SK-N-SH (cell line): ENCODE data around the gene TPSB2. TPM values are rescaled to one million over a fixed set of nuclear protein-coding genes. Genes with fewer than 3 reads are reported as not detected.

Experiments used
- CTCF ChIA-PET: fragments of 300-600, 350-600 bp; formaldehyde crosslinking; extraction: SDS; loops from one replicate; lab custom pipeline; 2021; lab: Yijun Ruan, JAX
- POLR2A ChIA-PET: fragments of 350-600 bp; sonication (Branson Sonifier 250); formaldehyde crosslinking; extraction: SDS; loops from one replicate; lab custom pipeline; 2020; ENCODE audit warnings: antibody characterized with exemption, inconsistent platforms; lab: Yijun Ruan, JAX
- DNase-seq: peaks from one replicate; pipeline ENCODE4 v3.0.0; 2012
- H2AFZ ChIP-seq: fragments of 200-600 bp; sonication (generic); 2 replicates; pipeline ENCODE4 v1.8.1; 2016; ENCODE audit warnings: antibody characterized with exemption, mild to moderate bottlenecking, low read depth
- H3F3A ChIP-seq: fragments of 200-600 bp; sonication (generic); replicated peaks from 2 replicates; pipeline ENCODE3; 2016; ENCODE audit warnings: antibody characterized with exemption, mild to moderate bottlenecking; ENCODE audit not compliant: insufficient read depth
- H3K27ac ChIP-seq, 2 experiments: fragments of 200-500 bp in 1 of 2; fragments of 200-600 bp in 1 of 2; sonication (Bioruptor generic) in 1 of 2; sonication (generic), shearing (Covaris generic) in 1 of 2; 2 replicates each; pipeline versions ENCODE4 v1.5.1 to v1.6.1; 2014 to 2016; ENCODE audit warnings: low read depth in 2 of 2, inconsistent platforms in 1 of 2, low read length in 1 of 2, mild to moderate bottlenecking in 1 of 2, mixed read lengths in 1 of 2
- H3K27me3 ChIP-seq: fragments of 200-600 bp; sonication (generic), shearing (Covaris generic); 2 replicates; pipeline ENCODE4 v1.6.1; 2016; ENCODE audit warnings: mixed run types; ENCODE audit not compliant: insufficient read depth
- H3K36me3 ChIP-seq, 2 experiments: fragments of 200-500 bp in 1 of 2; fragments of 200-600 bp in 1 of 2; sonication (Bioruptor generic) in 1 of 2; sonication (generic) in 1 of 2; replicated peaks in 1 of 2; 2 replicates each; pipeline versions ENCODE3 to v1.5.1; 2014 to 2016; ENCODE audit warnings: low read length in 1 of 2, mild to moderate bottlenecking in 1 of 2; ENCODE audit not compliant: insufficient read depth in 2 of 2, control insufficient read depth in 1 of 2
- H3K4me1 ChIP-seq, 2 experiments: fragments of 200-500 bp in 1 of 2; fragments of 200-600 bp in 1 of 2; sonication (Bioruptor generic) in 1 of 2; sonication (generic), shearing (Covaris generic) in 1 of 2; 2 replicates each; pipeline versions ENCODE4 v1.5.1 to v1.6.1; 2014 to 2016; ENCODE audit warnings: low read depth in 1 of 2, low read length in 1 of 2, mixed run types in 1 of 2; ENCODE audit not compliant: insufficient read depth in 2 of 2, control insufficient read depth in 1 of 2
- H3K4me2 ChIP-seq: fragments of 200-600 bp; sonication (generic), shearing (Covaris generic); 2 replicates; pipeline ENCODE4 v1.6.1; 2017; ENCODE audit warnings: mixed run types
- H3K4me3 ChIP-seq, 2 experiments: fragments of 200-500 bp in 1 of 2; fragments of 200-600 bp in 1 of 2; sonication (Bioruptor generic) in 1 of 2; sonication (generic), shearing (Covaris generic) in 1 of 2; 2 replicates each; pipeline versions ENCODE4 v1.5.1 to v1.8.1; 2014 to 2016; ENCODE audit warnings: low read depth in 2 of 2, inconsistent platforms in 1 of 2, low read length in 1 of 2, mild to moderate bottlenecking in 1 of 2, mixed read lengths in 1 of 2, moderate library complexity in 1 of 2
- H3K79me2 ChIP-seq: fragments of 200-600 bp; sonication (generic); 2 replicates; pipeline ENCODE4 v1.8.1; 2017; ENCODE audit warnings: mild to moderate bottlenecking; ENCODE audit not compliant: insufficient read depth
- H3K9ac ChIP-seq: fragments of 200-600 bp; sonication (generic); 2 replicates; pipeline ENCODE4 v1.6.1; 2017; ENCODE audit warnings: mixed run types
- H3K9me2 ChIP-seq: fragments of 200-600 bp; sonication (generic); 2 replicates; pipeline ENCODE4 v1.6.1; 2017; ENCODE audit warnings: mixed run types
- H3K9me3 ChIP-seq: fragments of 200-600 bp; sonication (generic); 2 replicates; pipeline ENCODE4 v1.6.1; 2017; ENCODE audit warnings: mixed run types, mild to moderate bottlenecking, moderate library complexity
- H4K20me1 ChIP-seq: fragments of 200-600 bp; sonication (generic); 2 replicates; pipeline ENCODE4 v1.6.1; 2017; ENCODE audit warnings: mild to moderate bottlenecking, mixed run types; ENCODE audit not compliant: insufficient read depth
- CHD2 ChIP-seq: fragments of 150-350 bp; IDR thresholded peaks from 2 replicates; pipeline ENCODE4 v1.6.1; 2018; ENCODE audit warnings: low read length; ENCODE audit not compliant: partially characterized antibody
- ELF1 ChIP-seq: IDR thresholded peaks from 2 replicates; pipeline ENCODE4 v1.4.0; 2012
- EZH2phosphoT487 ChIP-seq: fragments of 200-600 bp; sonication (generic); IDR thresholded peaks from 2 replicates; pipeline ENCODE4 v1.6.1; 2017; ENCODE audit warnings: low read depth, mixed run types, mild to moderate bottlenecking, antibody characterized with exemption, moderate library complexity, borderline replicate concordance
- FOSL2 ChIP-seq: IDR thresholded peaks from 2 replicates; pipeline ENCODE4 v1.4.0; 2012; ENCODE audit warnings: low read depth, mild to moderate bottlenecking, moderate library complexity, borderline replicate concordance
- GATA2 ChIP-seq: sonication (generic); formaldehyde crosslinking; IDR thresholded peaks from 2 replicates; pipeline ENCODE4 v1.5.0; 2020; ENCODE audit warnings: mild to moderate bottlenecking, missing genetic modification reagents
- MXI1 ChIP-seq: IDR thresholded peaks from 2 replicates; pipeline ENCODE4 v1.6.1; 2012; ENCODE audit warnings: mild to moderate bottlenecking, low read depth, low read length, improper control_type of control experiment
- NFIC ChIP-seq: IDR thresholded peaks from 2 replicates; pipeline ENCODE4 v1.4.0; 2012; ENCODE audit warnings: borderline replicate concordance
- NRF1 ChIP-seq: IDR thresholded peaks from 2 replicates; pipeline ENCODE4 v1.6.1; 2012; ENCODE audit warnings: low read depth, mild to moderate bottlenecking, low read length
- RAD21 ChIP-seq: IDR thresholded peaks from 2 replicates; pipeline ENCODE4 v1.6.1; 2012; ENCODE audit warnings: mild to moderate bottlenecking, low read length
- RXRA ChIP-seq: IDR thresholded peaks from 2 replicates; pipeline ENCODE4 v1.4.0; 2012; ENCODE audit warnings: low read depth, mild to moderate bottlenecking, borderline replicate concordance
- SIN3A ChIP-seq: IDR thresholded peaks from 2 replicates; pipeline ENCODE4 v1.6.1; 2012; ENCODE audit warnings: low read depth, mild to moderate bottlenecking, low read length, moderate library complexity, borderline replicate concordance
- SMC3 ChIP-seq: IDR thresholded peaks from 2 replicates; pipeline ENCODE4 v1.6.1; 2012; ENCODE audit warnings: low read depth, low read length, improper control_type of control experiment
- TCF12 ChIP-seq: IDR thresholded peaks from 2 replicates; pipeline ENCODE4 v1.4.0; 2012
- TEAD4 ChIP-seq: IDR thresholded peaks from 2 replicates; pipeline ENCODE4 v1.4.0; 2012; ENCODE audit warnings: mild to moderate bottlenecking, borderline replicate concordance; ENCODE audit not compliant: insufficient read depth
- YY1 ChIP-seq: IDR thresholded peaks from 2 replicates; pipeline ENCODE4 v1.4.0; 2012; ENCODE audit warnings: low read depth, mild to moderate bottlenecking
- ZBTB33 ChIP-seq: IDR thresholded peaks from 2 replicates; pipeline ENCODE4 v1.4.0; 2012; ENCODE audit warnings: low read depth, borderline replicate concordance
- WGBS: methylation state at CpG from one replicate; pipeline ENCODE4 v1.1.6; 2017; ENCODE audit warnings: low lambda C conversion rate; 5-methylcytosine and 5-hydroxymethylcytosine counted together
- polyA plus RNA-seq, 3 experiments: library from polyadenylated mRNA; depleted of rRNA; stranded (reverse); fragments of >200 nt; gene quantifications; 2 replicates each; pipeline ENCODE4 v1.2.3, GENCODE V29; 2012
- TF ChIP-seq, protein P1 (sequence below): fragments of 200-600 bp; sonication (generic); IDR thresholded peaks from 2 replicates; pipeline ENCODE4 v1.6.1; 2017; ENCODE audit warnings: antibody characterized with exemption, mild to moderate bottlenecking, moderate library complexity

The TPSB2 gene
- polyA plus RNA-seq, 1 of the 3 experiments (the other 2 are of a cell fraction) = not detected

GRCh38 chr16:1181404-1182315 lies 48.3 kb downstream of the TPSB2 start:
- Histone ChIP-seq H3K27me3 (peaks cover 30% of the 10 kb centered on the region), H3K36me3 (no peaks in the 10 kb centered on the region), H3K27ac (no peak overlapping the region), H3K9me3 (no peaks in the 10 kb centered on the region), H3K4me3 (no peak overlapping the region; a peak in 1 of 4 replicates), H3K9ac (no peak overlapping the region), H3K4me1 (peaks cover 0 to 17% of the 10 kb centered on the region in 2 experiments; a peak in 2 of 4 replicates), H3K9me2 (no peaks in the 10 kb centered on the region), H4K20me1 (no peaks in the 10 kb centered on the region), H3K79me2 (no peaks in the 10 kb centered on the region), H2AFZ (peak overlapping the region; percentile 41; the same call in 1 of the 2 replicates), H3K4me2 (peak overlapping the region; percentile 86), H3F3A (no peaks in the 10 kb centered on the region)
- POLR2A ChIA-PET = no interaction called here
- DNase-seq = no peak
- TF ChIP-seq, protein P1, sequence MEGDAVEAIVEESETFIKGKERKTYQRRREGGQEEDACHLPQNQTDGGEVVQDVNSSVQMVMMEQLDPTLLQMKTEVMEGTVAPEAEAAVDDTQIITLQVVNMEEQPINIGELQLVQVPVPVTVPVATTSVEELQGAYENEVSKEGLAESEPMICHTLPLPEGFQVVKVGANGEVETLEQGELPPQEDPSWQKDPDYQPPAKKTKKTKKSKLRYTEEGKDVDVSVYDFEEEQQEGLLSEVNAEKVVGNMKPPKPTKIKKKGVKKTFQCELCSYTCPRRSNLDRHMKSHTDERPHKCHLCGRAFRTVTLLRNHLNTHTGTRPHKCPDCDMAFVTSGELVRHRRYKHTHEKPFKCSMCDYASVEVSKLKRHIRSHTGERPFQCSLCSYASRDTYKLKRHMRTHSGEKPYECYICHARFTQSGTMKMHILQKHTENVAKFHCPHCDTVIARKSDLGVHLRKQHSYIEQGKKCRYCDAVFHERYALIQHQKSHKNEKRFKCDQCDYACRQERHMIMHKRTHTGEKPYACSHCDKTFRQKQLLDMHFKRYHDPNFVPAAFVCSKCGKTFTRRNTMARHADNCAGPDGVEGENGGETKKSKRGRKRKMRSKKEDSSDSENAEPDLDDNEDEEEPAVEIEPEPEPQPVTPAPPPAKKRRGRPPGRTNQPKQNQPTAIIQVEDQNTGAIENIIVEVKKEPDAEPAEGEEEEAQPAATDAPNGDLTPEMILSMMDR = peak; percentile 41
- TF ChIP-seq FOSL2 (no peak), RAD21 (no peak)
- CTCF ChIA-PET = interaction anchor here (0.6 to 1.6 kb wide), 3 partner anchors 9 to 12 kb away, joined by 3 to 5 read pairs (median 3); no protein-coding TSS in a partner anchor
- 30% methylated on average over 24 of the region's 39 CpGs for WGBS

DNA sequence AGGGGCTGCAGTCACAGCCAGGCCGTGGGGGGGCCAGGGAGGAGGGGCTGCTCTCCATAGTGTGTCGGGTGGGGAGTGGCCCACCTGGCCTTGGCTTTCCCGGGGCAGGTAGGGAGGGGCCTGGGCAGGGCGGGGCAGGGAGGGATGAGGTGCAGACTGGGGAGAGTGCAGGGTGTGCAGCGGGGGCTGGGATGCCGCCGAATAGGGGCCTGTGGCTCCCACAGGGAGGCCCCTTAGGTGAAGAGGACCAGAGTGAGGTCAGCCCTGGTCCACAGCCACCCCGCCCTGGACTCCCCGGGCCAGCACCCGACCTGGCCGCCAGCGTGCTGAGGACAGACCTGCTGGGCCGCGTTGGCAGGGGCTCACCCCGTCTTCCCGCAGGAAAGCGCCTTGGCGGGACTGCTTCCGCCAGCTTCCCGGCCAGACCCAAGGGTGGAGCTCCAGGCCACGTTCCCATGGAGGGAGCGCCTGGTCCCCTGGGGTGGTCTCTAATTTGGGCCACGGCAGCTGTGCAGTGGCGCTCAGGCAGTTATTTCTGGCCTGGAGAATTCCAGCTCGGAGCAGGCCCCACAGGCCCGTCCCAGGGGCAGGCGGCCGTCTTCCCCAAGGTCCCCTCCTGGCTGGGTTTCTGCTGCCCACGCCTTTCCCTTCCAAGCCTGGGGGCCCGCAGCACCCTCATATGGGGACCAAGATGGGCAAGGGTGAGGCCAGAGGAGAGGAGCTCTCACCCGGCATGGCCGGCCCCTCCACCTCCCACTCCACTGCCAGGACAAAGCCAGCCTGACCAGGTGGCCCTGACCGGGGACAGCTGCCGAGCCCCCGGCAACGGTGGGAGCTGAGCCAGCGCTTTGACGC lies 49.2 kb downstream of the TPSB2 start:
- no peak overlapping the region for H3K9ac ChIP-seq
- ChIA-PET POLR2A (no interaction called here), CTCF (interaction anchor here (0.6 to 1.2 kb wide), 2 partner anchors 8 to 13 kb away, joined by 3 read pairs; no protein-coding TSS in a partner anchor)
- H2AFZ ChIP-seq = no peak overlapping the region
- no peak overlapping the region for H3K27ac ChIP-seq
- H3K79me2 ChIP-seq = no peaks in the 10 kb centered on the region
- WGBS = 41% methylated on average over 16 of the region's 38 CpGs
- no peaks in the 10 kb centered on the region for H3K36me3 ChIP-seq
- H3K4me2 ChIP-seq = no peak overlapping the region
- peaks cover 35% of the 10 kb centered on the region for H3K27me3 ChIP-seq
- H3K4me1 ChIP-seq = peaks cover 0 to 17% of the 10 kb centered on the region in 2 experiments; a peak in 2 of 4 replicates
- H3K4me3 ChIP-seq = no peak overlapping the region
- H3K9me2 ChIP-seq = no peaks in the 10 kb centered on the region
- no peak for TF ChIP-seq CHD2
- TF ChIP-seq FOSL2 = no peak
- no peak for TF ChIP-seq NRF1
- no peak for TF ChIP-seq MXI1
- TF ChIP-seq TCF12 = no peak
- TF ChIP-seq RXRA = no peak
- TF ChIP-seq NFIC = no peak
- no peak for TF ChIP-seq EZH2phosphoT487
- TF ChIP-seq SIN3A = no peak
- no peak for TF ChIP-seq SMC3
- TF ChIP-seq ZBTB33 = no peak
- no peak for TF ChIP-seq RAD21
- no peak for TF ChIP-seq GATA2 (CRISPR knock-in tag)
- TF ChIP-seq YY1 = no peak
- TF ChIP-seq TEAD4 = no peak
- TF ChIP-seq ELF1 = no peak
- DNase-seq = no peak
- H3K9me3 ChIP-seq = no peaks in the 10 kb centered on the region
- H4K20me1 ChIP-seq = no peaks in the 10 kb centered on the region
- no peaks in the 10 kb centered on the region for H3F3A ChIP-seq
